SK-N-SH (cell line): Measurements from ENCODE around the gene PAMR1.

Source experiments
- CTCF ChIP-seq: fragments of 200-600 bp; sonication (generic); IDR thresholded peaks from 2 replicates; pipeline ENCODE4 v1.6.1; 2017; ENCODE audit warnings: antibody characterized with exemption, mild to moderate bottlenecking, moderate library complexity
- ELF1 ChIP-seq: IDR thresholded peaks from 2 replicates; pipeline ENCODE4 v1.4.0; 2012
- FOXM1 ChIP-seq: IDR thresholded peaks from 2 replicates; pipeline ENCODE4 v1.4.0; 2012; ENCODE audit warnings: low read depth, mild to moderate bottlenecking
- NRF1 ChIP-seq: IDR thresholded peaks from 2 replicates; pipeline ENCODE4 v1.6.1; 2012; ENCODE audit warnings: low read depth, mild to moderate bottlenecking, low read length
- TAF1 ChIP-seq: IDR thresholded peaks from 2 replicates; pipeline ENCODE4 v1.6.1; 2012; ENCODE audit warnings: low read depth, mild to moderate bottlenecking, low read length, moderate library complexity, borderline replicate concordance
- YY1 ChIP-seq: IDR thresholded peaks from 2 replicates; pipeline ENCODE4 v1.4.0; 2012; ENCODE audit warnings: low read depth, mild to moderate bottlenecking

DNA sequence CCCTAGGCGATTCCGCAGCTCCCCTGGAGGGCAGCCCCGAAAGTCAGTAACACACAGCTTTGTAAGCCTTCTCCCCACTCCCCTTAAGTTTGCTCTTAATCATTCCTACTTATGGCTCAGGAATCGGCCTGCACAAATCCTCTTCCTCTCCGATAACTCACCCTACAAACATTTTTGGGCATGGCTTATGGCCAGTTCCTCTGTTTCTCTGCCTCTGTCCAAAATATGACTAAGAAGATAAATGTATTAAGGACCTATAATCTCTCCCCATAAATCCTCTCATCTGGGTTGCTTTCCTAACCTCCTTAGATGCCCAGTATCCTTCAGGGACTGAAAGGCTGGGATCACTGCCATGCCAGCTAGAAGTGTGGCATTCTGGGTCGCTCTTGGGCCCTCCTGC lies 41.0 kb downstream of the PAMR1 start:
- TF ChIP-seq CTCF (no peak), ELF1 (no peak), FOXM1 (no peak), TAF1 (no peak), NRF1 (no peak), YY1 (no peak)
